ENCODE results near the gene TTLL3. TPM values are rescaled to one million over a fixed set of nuclear protein-coding genes. Genes with fewer than 3 reads are reported as not detected.

Gene TTLL3
- total RNA-seq, 4 donors from 2014 or later, result 39.0 to 64.6 (median 56.9) TPM

GRCh38 chr3:9876991-9877390 lies 66.9 kb downstream of the TTLL3 start:
- intact Hi-C loops (cut with DNase I), result no loop called here
- Histone ChIP-seq H3K4me1 (no peaks in the 10 kb centered on the region), H3K27me3 (no peaks in the 10 kb centered on the region), H3K9me3 (no peaks in the 10 kb centered on the region), H3K27ac (no peak overlapping the region), H3K4me3 (replicated peaks in 1 of 3) (no peak overlapping the region), H3K36me3 (no peaks in the 10 kb centered on the region)
- DNase-seq, result no peak
- TF ChIP-seq POLR2A (IDR thresholded peaks at IDR 0.05) (no peak), CTCF (IDR thresholded peaks at IDR 0.05) (no peak)
- 89 to 98% methylated on average over 8 to 12 of the region's 12 CpGs for WGBS, 2 donors

GRCh38 chr3:9878700-9879099 lies 68.6 kb downstream of the TTLL3 start:
- WGBS, 2 donors, result 69 to 76% methylated on average over 5 of the region's 5 CpGs
- H3K27ac ChIP-seq, result no peak overlapping the region
- intact Hi-C loops (cut with DNase I), result no loop called here
- H3K27me3 ChIP-seq, result no peaks in the 10 kb centered on the region
- DNase-seq, result no peak
- no peaks in the 10 kb centered on the region for H3K4me1 ChIP-seq
- H3K4me3 ChIP-seq (replicated peaks in 1 of 3), result no peak overlapping the region
- no peak for TF ChIP-seq POLR2A (IDR thresholded peaks at IDR 0.05)
- no peak for TF ChIP-seq CTCF (IDR thresholded peaks at IDR 0.05)
- no peaks in the 10 kb centered on the region for H3K9me3 ChIP-seq
- H3K36me3 ChIP-seq, result no peaks in the 10 kb centered on the region

- no peak for DNase-seq
- H3K36me3 ChIP-seq, result no peaks in the 10 kb centered on the region
- intact Hi-C loops (cut with DNase I), result no loop called here
- WGBS, 2 donors, result 84 to 86% methylated on average over 7 of the region's 7 CpGs
- no peak within 1 kb of the TSS for H3K4me3 ChIP-seq (replicated peaks in 1 of 3)
- TF ChIP-seq POLR2A (IDR thresholded peaks at IDR 0.05), result no peak
- no peak for TF ChIP-seq CTCF (IDR thresholded peaks at IDR 0.05)
- H3K9me3 ChIP-seq, result no peaks in the 10 kb centered on the region
- no peaks in the 10 kb centered on the region for H3K27me3 ChIP-seq
- H3K4me1 ChIP-seq, result no peaks in the 10 kb centered on the region
- H3K27ac ChIP-seq, result no peak within 1 kb of the TSS
Measured at GRCh38 chr3:9879830-9880549, 69.9 kb downstream of the TTLL3 start, which contains the start of gene CIDEC. TSS of gene CIDEC (minus strand) at chr3:9880253. CDS start at chr3:9878486, 1,767 bp downstream.

- Histone ChIP-seq H3K4me1 (no peaks in the 10 kb centered on the region), H3K9me3 (no peaks in the 10 kb centered on the region), H3K27ac (no peak overlapping the region), H3K36me3 (no peaks in the 10 kb centered on the region), H3K4me3 (replicated peaks in 1 of 3) (no peak overlapping the region), H3K27me3 (no peaks in the 10 kb centered on the region)
- intact Hi-C loops (cut with DNase I), result no loop called here
- no peak for DNase-seq
- no peak for TF ChIP-seq POLR2A (IDR thresholded peaks at IDR 0.05)
- WGBS, 2 donors, result 97 to 98% methylated on average over 1 of the region's 1 CpG
Measured at GRCh38 chr3:9881441-9881840, 71.4 kb downstream of the TTLL3 start.

GRCh38 chr3:9883706-9884554 lies 73.9 kb downstream of the TTLL3 start:
- no peak for TF ChIP-seq POLR2A (IDR thresholded peaks at IDR 0.05)
- no peak for TF ChIP-seq CTCF (IDR thresholded peaks at IDR 0.05)
- Histone ChIP-seq H3K4me1 (no peaks in the 10 kb centered on the region), H3K9me3 (no peaks in the 10 kb centered on the region), H3K27me3 (no peaks in the 10 kb centered on the region), H3K4me3 (replicated peaks in 1 of 3) (no peak overlapping the region), H3K27ac (no peak overlapping the region), H3K36me3 (no peaks in the 10 kb centered on the region)
- DNase-seq, result no peak
- intact Hi-C loops (cut with DNase I), result no loop called here
- WGBS, 2 donors, result 86 to 91% methylated on average over 7 of the region's 7 CpGs
